Loucy (cell line): Measurements from ENCODE around the gene PCDHGA1.

Source experiments
- H2AFZ ChIP-seq: fragments of 200-600 bp; sonication (generic); 2 replicates; pipeline ENCODE4 v1.6.0; 2016; ENCODE audit warnings: antibody characterized with exemption, mild to moderate bottlenecking, low read length, moderate library complexity
- H3F3A ChIP-seq: fragments of 200-600 bp; 2 replicates; pipeline ENCODE4 v1.6.0; 2016; ENCODE audit warnings: antibody characterized with exemption, low read depth, mild to moderate bottlenecking
- H3K27me3 ChIP-seq: fragments of 200-600 bp; sonication (generic); 2 replicates; pipeline ENCODE4 v1.6.1; 2014; ENCODE audit warnings: low read length, mild to moderate bottlenecking; ENCODE audit not compliant: insufficient read depth, poor library complexity, severe bottlenecking
- H3K36me3 ChIP-seq: fragments of 200-600 bp; sonication (generic); 2 replicates; pipeline ENCODE4 v1.6.1; 2016; ENCODE audit warnings: low read length; ENCODE audit not compliant: insufficient read depth
- H3K4me1 ChIP-seq: fragments of 200-600 bp; sonication (generic); 2 replicates; pipeline ENCODE4 v1.5.1; 2014; ENCODE audit warnings: low read length, mild to moderate bottlenecking; ENCODE audit not compliant: insufficient read depth, poor library complexity, severe bottlenecking
- H3K4me2 ChIP-seq: fragments of 200-600 bp; sonication (generic); 2 replicates; pipeline ENCODE4 v1.6.0; 2014; ENCODE audit warnings: antibody characterized with exemption, low read length, low read depth, mild to moderate bottlenecking; ENCODE audit not compliant: poor library complexity, severe bottlenecking
- H3K4me3 ChIP-seq: fragments of 200-600 bp; sonication (generic); 2 replicates; pipeline ENCODE4 v1.5.1; 2014; ENCODE audit warnings: low read length, mild to moderate bottlenecking, mixed read lengths; ENCODE audit not compliant: poor library complexity, severe bottlenecking
- H3K79me2 ChIP-seq: fragments of 200-600 bp; sonication (generic); 2 replicates; pipeline ENCODE4 v1.6.1; 2014; ENCODE audit warnings: low read length; ENCODE audit not compliant: insufficient read depth
- H3K9ac ChIP-seq: fragments of 200-600 bp; sonication (generic); 2 replicates; pipeline ENCODE4 v1.6.0; 2014; ENCODE audit warnings: mild to moderate bottlenecking, low read depth, low read length, moderate library complexity; ENCODE audit not compliant: poor library complexity, severe bottlenecking
- H3K9me2 ChIP-seq: fragments of 200-600 bp; sonication (generic); replicated peaks from 2 replicates; pipeline ENCODE4 v1.6.1; 2016; ENCODE audit warnings: low read depth, low read length, mixed read lengths
- H3K9me3 ChIP-seq: fragments of 200-600 bp; sonication (generic); 2 replicates; pipeline ENCODE4 v1.6.1; 2014; ENCODE audit warnings: mild to moderate bottlenecking, antibody characterized with exemption, low read length, low read depth; ENCODE audit not compliant: insufficient read depth
- H4K20me1 ChIP-seq: fragments of 200-600 bp; sonication (generic); 2 replicates; pipeline ENCODE4 v1.6.0; 2014; ENCODE audit warnings: antibody characterized with exemption, low read length, mild to moderate bottlenecking; ENCODE audit not compliant: insufficient read depth, poor library complexity, severe bottlenecking
- CTCF ChIP-seq: fragments of 200-600 bp; sonication (generic); conservative IDR thresholded peaks from 2 replicates; pipeline ENCODE4 v1.5.1; 2014; ENCODE audit warnings: mild to moderate bottlenecking, antibody characterized with exemption, low read length
- EZH2phosphoT487 ChIP-seq: fragments of 200-600 bp; IDR thresholded peaks from 2 replicates; pipeline ENCODE4 v1.6.1; 2018; ENCODE audit warnings: antibody characterized with exemption, mild to moderate bottlenecking, moderate library complexity, borderline replicate concordance

The PCDHGA1 gene

GRCh38 chr5:141434006-141434405 lies 103.7 kb downstream of the PCDHGA1 start:
- no peak overlapping the region for H3K4me2 ChIP-seq
- no peak for TF ChIP-seq EZH2phosphoT487
- no peak for TF ChIP-seq CTCF
- H3K79me2 ChIP-seq, result no peaks in the 10 kb centered on the region
- H3K4me3 ChIP-seq, result no peak overlapping the region
- no peaks in the 10 kb centered on the region for H3K27me3 ChIP-seq
- no peaks in the 10 kb centered on the region for H4K20me1 ChIP-seq
- H3K4me1 ChIP-seq, result no peaks in the 10 kb centered on the region
- H3F3A ChIP-seq, result no peaks in the 10 kb centered on the region
- H3K36me3 ChIP-seq, result no peaks in the 10 kb centered on the region
- no peaks in the 10 kb centered on the region for H3K9me3 ChIP-seq
- no peaks in the 10 kb centered on the region for H3K9me2 ChIP-seq
- H3K9ac ChIP-seq, result no peak overlapping the region
- no peak overlapping the region for H2AFZ ChIP-seq

- H3F3A ChIP-seq, result no peaks in the 10 kb centered on the region
- H4K20me1 ChIP-seq, result no peaks in the 10 kb centered on the region
- H3K27me3 ChIP-seq, result no peaks in the 10 kb centered on the region
- H3K9me3 ChIP-seq, result no peaks in the 10 kb centered on the region
- no peak overlapping the region for H2AFZ ChIP-seq
- no peaks in the 10 kb centered on the region for H3K36me3 ChIP-seq
- TF ChIP-seq EZH2phosphoT487, result no peak
- TF ChIP-seq CTCF, result no peak
- H3K4me3 ChIP-seq, result no peak overlapping the region
- no peak overlapping the region for H3K4me2 ChIP-seq
- no peaks in the 10 kb centered on the region for H3K79me2 ChIP-seq
- no peak overlapping the region for H3K9ac ChIP-seq
- H3K4me1 ChIP-seq, result no peaks in the 10 kb centered on the region
- H3K9me2 ChIP-seq, result no peaks in the 10 kb centered on the region
These were observed 106.9 kb downstream of the PCDHGA1 start for GRCh38 chr5:141437221-141437620.

GRCh38 chr5:141439411-141440141 lies 109.3 kb downstream of the PCDHGA1 start:
- Histone ChIP-seq H3K4me1 (no peaks in the 10 kb centered on the region), H3K36me3 (no peaks in the 10 kb centered on the region), H3K27me3 (no peaks in the 10 kb centered on the region), H2AFZ (no peak overlapping the region), H3K9ac (no peak overlapping the region), H4K20me1 (no peaks in the 10 kb centered on the region), H3K9me3 (no peaks in the 10 kb centered on the region), H3K4me2 (no peak overlapping the region), H3K79me2 (no peaks in the 10 kb centered on the region), H3K4me3 (no peak overlapping the region), H3K9me2 (no peaks in the 10 kb centered on the region), H3F3A (no peaks in the 10 kb centered on the region)
- TF ChIP-seq CTCF (no peak), EZH2phosphoT487 (no peak)
